ENCODE measurements around the gene PPL.

DNA sequence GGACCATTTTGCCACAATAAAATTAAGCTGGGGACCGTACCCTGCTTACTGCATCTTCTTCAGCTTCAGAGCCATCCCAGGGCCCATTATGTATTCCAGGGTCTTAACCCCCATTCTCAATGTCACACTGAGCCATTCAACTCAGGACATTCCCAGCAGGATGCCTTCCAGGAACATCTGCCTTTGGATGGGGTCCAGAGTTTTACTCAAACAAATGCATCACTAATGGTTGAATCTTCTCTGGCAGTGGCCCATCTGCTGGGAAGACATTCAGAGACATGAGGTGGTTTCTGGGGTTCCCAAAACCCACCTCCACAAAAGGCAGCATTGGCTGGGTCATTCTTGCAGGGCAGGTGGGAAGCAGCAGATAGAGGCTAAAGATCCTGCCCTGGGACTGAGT lies 17.8 kb upstream of the PPL start:
- TF ChIP-seq, protein P1, sequence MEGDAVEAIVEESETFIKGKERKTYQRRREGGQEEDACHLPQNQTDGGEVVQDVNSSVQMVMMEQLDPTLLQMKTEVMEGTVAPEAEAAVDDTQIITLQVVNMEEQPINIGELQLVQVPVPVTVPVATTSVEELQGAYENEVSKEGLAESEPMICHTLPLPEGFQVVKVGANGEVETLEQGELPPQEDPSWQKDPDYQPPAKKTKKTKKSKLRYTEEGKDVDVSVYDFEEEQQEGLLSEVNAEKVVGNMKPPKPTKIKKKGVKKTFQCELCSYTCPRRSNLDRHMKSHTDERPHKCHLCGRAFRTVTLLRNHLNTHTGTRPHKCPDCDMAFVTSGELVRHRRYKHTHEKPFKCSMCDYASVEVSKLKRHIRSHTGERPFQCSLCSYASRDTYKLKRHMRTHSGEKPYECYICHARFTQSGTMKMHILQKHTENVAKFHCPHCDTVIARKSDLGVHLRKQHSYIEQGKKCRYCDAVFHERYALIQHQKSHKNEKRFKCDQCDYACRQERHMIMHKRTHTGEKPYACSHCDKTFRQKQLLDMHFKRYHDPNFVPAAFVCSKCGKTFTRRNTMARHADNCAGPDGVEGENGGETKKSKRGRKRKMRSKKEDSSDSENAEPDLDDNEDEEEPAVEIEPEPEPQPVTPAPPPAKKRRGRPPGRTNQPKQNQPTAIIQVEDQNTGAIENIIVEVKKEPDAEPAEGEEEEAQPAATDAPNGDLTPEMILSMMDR (IDR thresholded peaks at IDR 0.05 in 4 of 5, conservative IDR thresholded peaks at IDR 0.05 in 1 of 5): no peak
- TF ChIP-seq POLR2A (IDR thresholded peaks at IDR 0.05): no peak

Measured in gastrocnemius medialis (tissue), 4 donors.